ENCODE measurements around the gene IRAK2. TPM values are rescaled to one million over a fixed set of nuclear protein-coding genes. Genes with fewer than 3 reads are reported as not detected.

The IRAK2 gene
- total RNA-seq, 1 experiment from 2014 or later, result 25.1 TPM

DNA sequence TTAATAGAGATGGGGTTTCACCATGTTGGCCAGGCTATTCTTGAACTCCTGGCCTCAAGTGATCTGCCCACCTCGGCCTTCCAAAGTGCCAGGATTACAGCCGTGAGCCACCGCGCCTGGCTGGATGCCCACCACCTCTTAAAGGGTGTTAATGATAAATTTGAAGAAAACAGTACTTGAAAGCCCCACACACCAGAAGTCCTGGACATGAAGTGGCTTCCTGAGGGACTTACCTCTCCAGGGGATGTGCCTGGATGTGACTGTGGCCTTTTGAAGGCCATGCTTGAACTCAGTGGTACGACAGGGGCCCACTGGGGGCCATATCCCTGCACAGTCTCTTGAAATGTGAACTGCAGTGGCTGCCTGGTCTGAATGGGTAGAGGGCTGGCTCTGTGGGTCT is 18.2 kb downstream of the IRAK2 start:
- H3K4me1 ChIP-seq (ENCODE audit: control insufficient read depth, insufficient read depth, low read length), result peaks cover 13% of the 10 kb centered on the region
- ChIA-PET POLR2A (no interaction called here), CTCF (no interaction called here)
- TF ChIP-seq, protein P1, sequence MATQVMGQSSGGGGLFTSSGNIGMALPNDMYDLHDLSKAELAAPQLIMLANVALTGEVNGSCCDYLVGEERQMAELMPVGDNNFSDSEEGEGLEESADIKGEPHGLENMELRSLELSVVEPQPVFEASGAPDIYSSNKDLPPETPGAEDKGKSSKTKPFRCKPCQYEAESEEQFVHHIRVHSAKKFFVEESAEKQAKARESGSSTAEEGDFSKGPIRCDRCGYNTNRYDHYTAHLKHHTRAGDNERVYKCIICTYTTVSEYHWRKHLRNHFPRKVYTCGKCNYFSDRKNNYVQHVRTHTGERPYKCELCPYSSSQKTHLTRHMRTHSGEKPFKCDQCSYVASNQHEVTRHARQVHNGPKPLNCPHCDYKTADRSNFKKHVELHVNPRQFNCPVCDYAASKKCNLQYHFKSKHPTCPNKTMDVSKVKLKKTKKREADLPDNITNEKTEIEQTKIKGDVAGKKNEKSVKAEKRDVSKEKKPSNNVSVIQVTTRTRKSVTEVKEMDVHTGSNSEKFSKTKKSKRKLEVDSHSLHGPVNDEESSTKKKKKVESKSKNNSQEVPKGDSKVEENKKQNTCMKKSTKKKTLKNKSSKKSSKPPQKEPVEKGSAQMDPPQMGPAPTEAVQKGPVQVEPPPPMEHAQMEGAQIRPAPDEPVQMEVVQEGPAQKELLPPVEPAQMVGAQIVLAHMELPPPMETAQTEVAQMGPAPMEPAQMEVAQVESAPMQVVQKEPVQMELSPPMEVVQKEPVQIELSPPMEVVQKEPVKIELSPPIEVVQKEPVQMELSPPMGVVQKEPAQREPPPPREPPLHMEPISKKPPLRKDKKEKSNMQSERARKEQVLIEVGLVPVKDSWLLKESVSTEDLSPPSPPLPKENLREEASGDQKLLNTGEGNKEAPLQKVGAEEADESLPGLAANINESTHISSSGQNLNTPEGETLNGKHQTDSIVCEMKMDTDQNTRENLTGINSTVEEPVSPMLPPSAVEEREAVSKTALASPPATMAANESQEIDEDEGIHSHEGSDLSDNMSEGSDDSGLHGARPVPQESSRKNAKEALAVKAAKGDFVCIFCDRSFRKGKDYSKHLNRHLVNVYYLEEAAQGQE (IDR thresholded peaks at IDR 0.05; ENCODE audit: insufficient read depth in 1 of 2, low read depth in 2 of 2, low read length in 1 of 2), result no peak
- TF ChIP-seq, protein P2, sequence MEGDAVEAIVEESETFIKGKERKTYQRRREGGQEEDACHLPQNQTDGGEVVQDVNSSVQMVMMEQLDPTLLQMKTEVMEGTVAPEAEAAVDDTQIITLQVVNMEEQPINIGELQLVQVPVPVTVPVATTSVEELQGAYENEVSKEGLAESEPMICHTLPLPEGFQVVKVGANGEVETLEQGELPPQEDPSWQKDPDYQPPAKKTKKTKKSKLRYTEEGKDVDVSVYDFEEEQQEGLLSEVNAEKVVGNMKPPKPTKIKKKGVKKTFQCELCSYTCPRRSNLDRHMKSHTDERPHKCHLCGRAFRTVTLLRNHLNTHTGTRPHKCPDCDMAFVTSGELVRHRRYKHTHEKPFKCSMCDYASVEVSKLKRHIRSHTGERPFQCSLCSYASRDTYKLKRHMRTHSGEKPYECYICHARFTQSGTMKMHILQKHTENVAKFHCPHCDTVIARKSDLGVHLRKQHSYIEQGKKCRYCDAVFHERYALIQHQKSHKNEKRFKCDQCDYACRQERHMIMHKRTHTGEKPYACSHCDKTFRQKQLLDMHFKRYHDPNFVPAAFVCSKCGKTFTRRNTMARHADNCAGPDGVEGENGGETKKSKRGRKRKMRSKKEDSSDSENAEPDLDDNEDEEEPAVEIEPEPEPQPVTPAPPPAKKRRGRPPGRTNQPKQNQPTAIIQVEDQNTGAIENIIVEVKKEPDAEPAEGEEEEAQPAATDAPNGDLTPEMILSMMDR (IDR thresholded peaks at IDR 0.05), result no peak
- TF ChIP-seq TCF7L2 (IDR thresholded peaks at IDR 0.05; ENCODE audit: low read depth, low read length) (no peak), POLR2AphosphoS5 (IDR thresholded peaks at IDR 0.05; ENCODE audit: low read depth, low read length) (no peak), SIN3A (IDR thresholded peaks at IDR 0.05; ENCODE audit: borderline replicate concordance, insufficient read depth, low read depth, low read length) (no peak)
- H3K36me3 ChIP-seq (ENCODE audit: control insufficient read depth, insufficient read depth, low read length), result peaks cover 2% of the 10 kb centered on the region
- no peak for DNase-seq (ENCODE audit: low read depth, low spot score)
- H3K4me3 ChIP-seq (ENCODE audit: low read depth in 2 of 2, low read length in 2 of 2), result no peak overlapping the region
- H3K27me3 ChIP-seq (ENCODE audit: control insufficient read depth, insufficient read depth, low read length), result no peaks in the 10 kb centered on the region
- in situ Hi-C loops (cut with HindIII; ENCODE audit: low pct_unique_long_range_greater_than_20kb, low sequenced_read_pairs), result no loop called here
- H3K27ac ChIP-seq (ENCODE audit: low read length), result no peak overlapping the region
- intact Hi-C loops (cut with micrococcal nuclease; ENCODE audit: unreplicated experiment), result no loop called here
- BruUV-seq (replicated peaks), result no TSS peak
- ATAC-seq, result no peak
- no peaks in the 10 kb centered on the region for H3K9me3 ChIP-seq (ENCODE audit: control insufficient read depth, insufficient read depth, low read depth, low read length)

DNA sequence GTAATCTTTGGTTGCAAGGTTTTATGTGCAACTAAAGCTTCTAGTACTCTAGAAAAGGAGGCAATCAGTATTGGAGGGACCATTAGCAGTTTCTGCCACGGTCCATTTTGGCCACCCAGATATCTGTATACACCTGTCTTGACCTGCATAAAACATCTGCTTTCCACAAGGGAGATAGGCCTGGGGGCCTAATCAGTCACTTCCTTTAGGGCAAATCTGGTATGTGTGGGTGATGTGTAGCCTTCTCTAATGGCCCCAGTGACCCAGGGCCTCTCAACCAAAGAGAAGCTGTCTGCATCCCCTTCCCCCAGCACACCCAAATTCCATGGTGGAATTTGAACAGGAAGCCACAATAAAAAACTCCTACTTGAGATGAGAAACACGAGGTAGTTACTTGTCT is 19.5 kb downstream of the IRAK2 start:
- Histone ChIP-seq H3K9me3 (ENCODE audit: control insufficient read depth, insufficient read depth, low read depth, low read length) (no peaks in the 10 kb centered on the region), H3K4me1 (ENCODE audit: control insufficient read depth, insufficient read depth, low read length) (peaks cover 17% of the 10 kb centered on the region), H3K4me3 (ENCODE audit: low read depth in 2 of 2, low read length in 2 of 2) (no peak overlapping the region), H3K36me3 (ENCODE audit: control insufficient read depth, insufficient read depth, low read length) (peaks cover 2% of the 10 kb centered on the region; the same call in 1 of the 2 replicates), H3K27ac (ENCODE audit: low read length) (no peak overlapping the region), H3K27me3 (ENCODE audit: control insufficient read depth, insufficient read depth, low read length) (no peaks in the 10 kb centered on the region)
- ChIA-PET CTCF (no interaction called here), POLR2A (no interaction called here)
- in situ Hi-C loops (cut with HindIII; ENCODE audit: low pct_unique_long_range_greater_than_20kb, low sequenced_read_pairs) (no loop called here), intact Hi-C loops (cut with micrococcal nuclease; ENCODE audit: unreplicated experiment) (no loop called here)
- DNase-seq (ENCODE audit: low read depth, low spot score) (no peak), ATAC-seq (no peak)
- TF ChIP-seq, protein P1 (IDR thresholded peaks at IDR 0.05; ENCODE audit: insufficient read depth in 1 of 2, low read depth in 2 of 2, low read length in 1 of 2), result no peak
- TF ChIP-seq, protein P2 (IDR thresholded peaks at IDR 0.05), result no peak
- TF ChIP-seq POLR2AphosphoS5 (IDR thresholded peaks at IDR 0.05; ENCODE audit: low read depth, low read length) (no peak), SIN3A (IDR thresholded peaks at IDR 0.05; ENCODE audit: borderline replicate concordance, insufficient read depth, low read depth, low read length) (no peak), TCF7L2 (IDR thresholded peaks at IDR 0.05; ENCODE audit: low read depth, low read length) (no peak)
- BruUV-seq (replicated peaks), result TSS peak; percentile 58

Measured in Panc1 (cell line).